ENCODE results near the gene SLX4IP.

The SLX4IP gene

GRCh38 chr20:10492065-10492464 is 57.0 kb downstream of the SLX4IP start:
- in situ Hi-C loops (cut with MboI; ENCODE audit: low sequenced_read_pairs): no loop called here

- in situ Hi-C loops (cut with MboI; ENCODE audit: low sequenced_read_pairs): no loop called here
These were observed 57.7 kb downstream of the SLX4IP start for GRCh38 chr20:10492844-10493243.

GRCh38 chr20:10495173-10495572 is 60.1 kb downstream of the SLX4IP start:
- in situ Hi-C loops (cut with MboI; ENCODE audit: low sequenced_read_pairs): no loop called here

GRCh38 chr20:10496465-10496864 is 61.4 kb downstream of the SLX4IP start:
- in situ Hi-C loops (cut with MboI; ENCODE audit: low sequenced_read_pairs): no loop called here

GRCh38 chr20:10497283-10497682 is 62.2 kb downstream of the SLX4IP start:
- in situ Hi-C loops (cut with MboI; ENCODE audit: low sequenced_read_pairs): no loop called here

- in situ Hi-C loops (cut with MboI; ENCODE audit: low sequenced_read_pairs): no loop called here
These were observed 62.7 kb downstream of the SLX4IP start for GRCh38 chr20:10497791-10498190.

- in situ Hi-C loops (cut with MboI; ENCODE audit: low sequenced_read_pairs): no loop called here
These were observed 63.1 kb downstream of the SLX4IP start for GRCh38 chr20:10498200-10498599.

- in situ Hi-C loops (cut with MboI; ENCODE audit: low sequenced_read_pairs): no loop called here
These were observed 66.3 kb downstream of the SLX4IP start for GRCh38 chr20:10501402-10501801.

- in situ Hi-C loops (cut with MboI; ENCODE audit: low sequenced_read_pairs): no loop called here
These were observed 67.0 kb downstream of the SLX4IP start for GRCh38 chr20:10502098-10502526.

GRCh38 chr20:10504608-10504993 is 69.5 kb downstream of the SLX4IP start:
- in situ Hi-C loops (cut with MboI; ENCODE audit: low sequenced_read_pairs): no loop called here

- in situ Hi-C loops (cut with MboI; ENCODE audit: low sequenced_read_pairs): no loop called here
These were observed 70.1 kb downstream of the SLX4IP start for GRCh38 chr20:10504994-10505730.

GRCh38 chr20:10505827-10506226 is 70.7 kb downstream of the SLX4IP start:
- in situ Hi-C loops (cut with MboI; ENCODE audit: low sequenced_read_pairs): no loop called here

- in situ Hi-C loops (cut with MboI; ENCODE audit: low sequenced_read_pairs): no loop called here
These were observed 71.9 kb downstream of the SLX4IP start for GRCh38 chr20:10507052-10507451.

- in situ Hi-C loops (cut with MboI; ENCODE audit: low sequenced_read_pairs): no loop called here
These were observed 73.0 kb downstream of the SLX4IP start for GRCh38 chr20:10508060-10508459.

GRCh38 chr20:10508468-10509251 is 73.6 kb downstream of the SLX4IP start:
- in situ Hi-C loops (cut with MboI; ENCODE audit: low sequenced_read_pairs): no loop called here

GRCh38 chr20:10509376-10509775 is 74.3 kb downstream of the SLX4IP start:
- in situ Hi-C loops (cut with MboI; ENCODE audit: low sequenced_read_pairs): no loop called here

- in situ Hi-C loops (cut with MboI; ENCODE audit: low sequenced_read_pairs): no loop called here
These were observed 75.1 kb downstream of the SLX4IP start for GRCh38 chr20:10510216-10510615.

GRCh38 chr20:10511170-10511508 is 76.0 kb downstream of the SLX4IP start:
- in situ Hi-C loops (cut with MboI; ENCODE audit: low sequenced_read_pairs): no loop called here

GRCh38 chr20:10511509-10512251 is 76.6 kb downstream of the SLX4IP start:
- in situ Hi-C loops (cut with MboI; ENCODE audit: low sequenced_read_pairs): no loop called here

GRCh38 chr20:10513061-10513460 is 78.0 kb downstream of the SLX4IP start:
- in situ Hi-C loops (cut with MboI; ENCODE audit: low sequenced_read_pairs): no loop called here

- in situ Hi-C loops (cut with MboI; ENCODE audit: low sequenced_read_pairs): no loop called here
These were observed 78.9 kb downstream of the SLX4IP start for GRCh38 chr20:10513931-10514575.

All from hTERT RPE-1 (cell line).